ENCODE measurements around the gene TBC1D22A. TPM values are rescaled to one million over a fixed set of nuclear protein-coding genes. Genes with fewer than 3 reads are reported as not detected.

TBC1D22A gene
- polyA plus RNA-seq, 4 donors, result 17.7 to 26.4 (median 21.0) TPM

DNA sequence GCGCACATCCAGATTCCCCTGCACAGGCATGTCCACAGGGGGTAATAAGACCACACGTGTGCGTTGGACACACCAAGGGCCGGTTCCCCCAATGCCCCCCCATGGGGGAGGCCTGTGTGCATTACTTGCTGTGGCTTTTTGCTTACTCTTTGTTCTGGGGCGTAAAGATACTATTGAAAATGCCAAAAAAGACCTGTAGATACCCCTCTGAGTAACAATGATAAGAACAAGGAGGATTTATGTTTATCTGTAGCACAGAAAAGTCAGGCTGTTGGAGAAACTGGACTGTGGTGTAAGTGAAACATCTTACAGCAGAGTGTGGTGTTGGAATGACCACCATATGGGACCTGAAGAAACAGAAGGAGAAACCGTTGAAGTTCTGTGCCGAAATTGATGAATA, 103.2 kb downstream of the TBC1D22A start:
- peaks cover 0 to 4% of the 10 kb centered on the region in 2 donors for H3K9me3 ChIP-seq (ENCODE audit: control insufficient read depth in 2 of 2, insufficient read depth in 1 of 2, low read depth in 1 of 2, low read length in 1 of 2)
- no peak overlapping the region for H3K27ac ChIP-seq (ENCODE audit: low read depth in 1 of 3, low read length in 2 of 3)
- 95 to 98% (median 95%) methylated on average over 7 of the region's 7 CpGs for WGBS, 3 donors
- no peak for FAIRE-seq
- no peak for DNase-seq
- H3K36me3 ChIP-seq (ENCODE audit: control insufficient read depth in 3 of 3, insufficient read depth in 2 of 3, low read depth in 1 of 3, low read length in 3 of 3), result peaks cover 0 to 7% (median under 1%) of the 10 kb centered on the region in 3 donors
- peaks cover 0 to 12% (median 0%) of the 10 kb centered on the region in 3 donors for H3K4me1 ChIP-seq (ENCODE audit: control insufficient read depth in 3 of 3, insufficient read depth in 2 of 3, low read depth in 1 of 3, low read length in 2 of 3)
- no peak overlapping the region for H3K4me3 ChIP-seq (ENCODE audit: low read depth in 1 of 3, low read length in 3 of 3)
- H3K27me3 ChIP-seq (ENCODE audit: control insufficient read depth in 3 of 3, insufficient read depth in 3 of 3, low read length in 3 of 3), result no peaks in the 10 kb centered on the region

DNA sequence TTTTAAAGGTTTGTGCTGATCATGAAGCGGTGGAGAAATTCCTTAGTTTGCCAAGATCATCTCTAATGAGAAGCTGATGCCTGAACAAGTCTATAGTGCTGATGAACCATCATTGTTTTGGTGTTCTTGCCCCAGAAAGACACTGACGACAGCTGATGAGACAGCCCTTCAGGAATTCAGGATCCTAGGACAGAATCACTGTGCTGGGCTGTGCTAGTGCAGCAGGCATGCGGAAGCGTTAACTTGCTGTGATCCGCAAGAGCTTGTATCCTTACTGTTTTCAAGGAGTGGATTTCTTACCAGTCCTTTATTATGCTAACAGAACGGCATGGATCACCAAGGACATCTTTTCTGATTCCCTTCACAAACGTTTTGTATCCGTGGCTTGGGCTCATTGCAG, 104.1 kb downstream of the TBC1D22A start:
- FAIRE-seq, result no peak
- 89 to 97% (median 96%) methylated on average over 8 of the region's 8 CpGs for WGBS, 3 donors
- Histone ChIP-seq H3K9me3 (ENCODE audit: control insufficient read depth in 2 of 2, insufficient read depth in 1 of 2, low read depth in 1 of 2, low read length in 1 of 2) (peaks cover 0 to 3% of the 10 kb centered on the region in 2 donors), H3K4me3 (ENCODE audit: low read depth in 1 of 3, low read length in 3 of 3) (no peak overlapping the region), H3K36me3 (ENCODE audit: control insufficient read depth in 3 of 3, insufficient read depth in 2 of 3, low read depth in 1 of 3, low read length in 3 of 3) (peaks cover 0 to 4% (median 2%) of the 10 kb centered on the region in 3 donors), H3K27me3 (ENCODE audit: control insufficient read depth in 3 of 3, insufficient read depth in 3 of 3, low read length in 3 of 3) (no peaks in the 10 kb centered on the region), H3K27ac (ENCODE audit: low read depth in 1 of 3, low read length in 2 of 3) (no peak overlapping the region), H3K4me1 (ENCODE audit: control insufficient read depth in 3 of 3, insufficient read depth in 2 of 3, low read depth in 1 of 3, low read length in 2 of 3) (peaks cover 0 to 12% (median 0%) of the 10 kb centered on the region in 3 donors)
- DNase-seq, result no peak

DNA sequence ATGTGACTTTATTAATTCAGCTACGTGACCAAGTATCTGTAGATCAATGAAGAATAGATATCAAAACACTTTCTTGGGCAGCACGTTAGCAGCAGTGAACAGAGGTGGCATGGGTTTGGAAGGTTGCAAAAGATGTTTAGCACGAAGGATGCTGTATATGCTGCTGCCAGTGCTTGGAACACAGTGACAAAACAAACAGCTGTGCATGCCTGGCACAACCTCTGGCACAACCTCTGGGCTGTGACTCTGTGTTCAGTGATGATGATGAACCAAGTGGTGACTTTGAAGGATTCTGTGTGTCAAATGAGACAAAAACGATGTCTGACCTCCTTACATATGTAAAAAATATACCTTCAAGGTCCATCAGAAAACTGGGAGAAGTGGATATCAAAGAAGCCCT, 104.7 kb downstream of the TBC1D22A start:
- H3K4me1 ChIP-seq (ENCODE audit: control insufficient read depth in 3 of 3, insufficient read depth in 2 of 3, low read depth in 1 of 3, low read length in 2 of 3), result peaks cover 0 to 12% (median 0%) of the 10 kb centered on the region in 3 donors

DNA sequence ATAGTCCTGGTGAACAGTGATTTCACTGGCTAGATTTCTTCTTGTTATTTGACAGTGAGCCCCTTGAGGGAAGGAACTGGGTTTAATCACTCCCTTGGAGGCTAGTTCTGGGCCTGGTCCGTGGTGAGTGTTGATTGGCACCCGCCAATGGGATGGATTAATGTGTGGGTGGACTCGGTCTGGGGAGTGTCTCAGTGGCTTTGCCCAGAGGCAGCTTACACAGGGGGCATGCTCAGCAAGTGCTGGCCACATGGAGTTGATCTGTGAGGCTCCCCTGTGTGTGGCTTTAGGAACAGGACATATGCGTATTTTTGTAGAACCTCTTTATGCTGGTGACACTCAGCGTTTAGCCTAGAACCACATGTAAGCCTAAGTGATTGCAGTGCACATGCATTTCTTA, 106.9 kb downstream of the TBC1D22A start:
- Histone ChIP-seq H3K4me1 (ENCODE audit: control insufficient read depth in 3 of 3, insufficient read depth in 2 of 3, low read depth in 1 of 3, low read length in 2 of 3) (peaks cover 0 to 4% (median 0%) of the 10 kb centered on the region in 3 donors), H3K36me3 (ENCODE audit: control insufficient read depth in 3 of 3, insufficient read depth in 2 of 3, low read depth in 1 of 3, low read length in 3 of 3) (peaks cover 0 to 4% (median 2%) of the 10 kb centered on the region in 3 donors), H3K27ac (ENCODE audit: low read depth in 1 of 3, low read length in 2 of 3) (no peak overlapping the region), H3K4me3 (ENCODE audit: low read depth in 1 of 3, low read length in 3 of 3) (no peak overlapping the region), H3K9me3 (ENCODE audit: control insufficient read depth in 2 of 2, insufficient read depth in 1 of 2, low read depth in 1 of 2, low read length in 1 of 2) (peaks cover 0 to 9% of the 10 kb centered on the region in 2 donors), H3K27me3 (ENCODE audit: control insufficient read depth in 3 of 3, insufficient read depth in 3 of 3, low read length in 3 of 3) (no peaks in the 10 kb centered on the region)
- DNase-seq (no peak), FAIRE-seq (no peak)
- 88 to 93% (median 92%) methylated on average over 5 of the region's 5 CpGs for WGBS, 3 donors

More for the DNA sequence above, 104.7 kb downstream of the TBC1D22A start:
- FAIRE-seq (no peak), DNase-seq (no peak)
- 91 to 97% (median 93%) methylated on average over 4 of the region's 4 CpGs for WGBS, 3 donors
- no peak overlapping the region for H3K27ac ChIP-seq (ENCODE audit: low read depth in 1 of 3, low read length in 2 of 3)
- peaks cover 0 to 3% of the 10 kb centered on the region in 2 donors for H3K9me3 ChIP-seq (ENCODE audit: control insufficient read depth in 2 of 2, insufficient read depth in 1 of 2, low read depth in 1 of 2, low read length in 1 of 2)
- no peak overlapping the region for H3K4me3 ChIP-seq (ENCODE audit: low read depth in 1 of 3, low read length in 3 of 3)
- no peaks in the 10 kb centered on the region for H3K27me3 ChIP-seq (ENCODE audit: control insufficient read depth in 3 of 3, insufficient read depth in 3 of 3, low read length in 3 of 3)
- H3K36me3 ChIP-seq (ENCODE audit: control insufficient read depth in 3 of 3, insufficient read depth in 2 of 3, low read depth in 1 of 3, low read length in 3 of 3), result peaks cover 0 to 4% (median 2%) of the 10 kb centered on the region in 3 donors

DNA sequence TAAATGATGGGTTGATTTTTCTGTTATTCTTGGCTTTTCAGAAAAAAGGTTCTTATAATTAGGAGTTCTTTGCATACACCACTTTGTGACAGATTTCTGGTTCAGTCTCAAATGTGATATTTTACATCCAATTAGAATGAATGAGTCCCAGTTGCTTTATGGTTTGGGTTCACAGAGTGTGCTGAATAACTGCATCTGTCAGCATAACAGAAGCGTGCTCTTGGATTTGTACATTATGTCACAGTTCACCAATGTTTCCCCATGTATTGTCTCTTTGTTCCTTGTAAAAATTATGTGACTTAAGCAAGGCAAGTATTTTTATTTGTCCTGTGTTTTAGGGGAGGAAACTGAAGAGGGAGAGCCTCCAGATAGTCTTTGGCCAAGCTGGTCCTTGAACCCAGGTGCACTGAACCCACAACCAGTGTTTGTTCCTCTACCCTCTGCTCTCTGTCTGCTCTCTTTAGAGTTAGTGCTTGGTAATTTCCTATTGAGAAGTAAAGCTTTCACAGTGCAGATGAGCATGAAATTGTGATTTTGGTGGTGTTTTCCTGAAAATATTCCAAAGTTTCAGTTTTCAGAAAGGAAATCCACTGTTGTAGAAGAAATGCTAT, 107.5 kb downstream of the TBC1D22A start:
- 89 to 93% (median 90%) methylated on average over 1 of the region's 1 CpG for WGBS, 3 donors
- FAIRE-seq, result no peak

DNA sequence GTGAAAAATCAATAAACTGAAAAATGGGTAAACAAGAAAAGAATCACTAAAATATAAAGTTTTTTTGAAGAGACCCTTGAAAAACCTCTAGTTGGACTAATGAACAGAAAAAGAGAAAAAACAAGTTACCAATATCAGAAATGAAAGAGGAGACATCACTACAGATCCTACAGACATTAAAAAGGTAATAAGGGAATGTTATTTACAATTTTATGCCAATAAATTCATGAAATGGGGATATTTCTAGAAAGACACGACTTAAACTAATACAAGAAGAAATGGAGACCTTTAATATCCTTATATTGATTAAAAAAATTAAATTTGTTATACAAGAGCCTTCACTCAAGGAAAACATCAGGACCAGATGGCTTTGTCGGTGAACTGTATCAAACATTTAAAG, 109.4 kb downstream of the TBC1D22A start:
- H3K9me3 ChIP-seq (ENCODE audit: control insufficient read depth in 2 of 2, insufficient read depth in 1 of 2, low read depth in 1 of 2, low read length in 1 of 2), result peaks cover 0 to 6% of the 10 kb centered on the region in 2 donors
- H3K27me3 ChIP-seq (ENCODE audit: control insufficient read depth in 3 of 3, insufficient read depth in 3 of 3, low read length in 3 of 3), result no peaks in the 10 kb centered on the region
- FAIRE-seq (no peak), DNase-seq (no peak)
- no peak overlapping the region for H3K4me3 ChIP-seq (ENCODE audit: low read depth in 1 of 3, low read length in 3 of 3)
- H3K27ac ChIP-seq (ENCODE audit: low read depth in 1 of 3, low read length in 2 of 3), result no peak overlapping the region
- peaks cover 0 to 2% (median 0%) of the 10 kb centered on the region in 3 donors for H3K36me3 ChIP-seq (ENCODE audit: control insufficient read depth in 3 of 3, insufficient read depth in 2 of 3, low read depth in 1 of 3, low read length in 3 of 3)
- 93 to 99% (median 97%) methylated on average over 2 of the region's 2 CpGs for WGBS, 3 donors
- H3K4me1 ChIP-seq (ENCODE audit: control insufficient read depth in 3 of 3, insufficient read depth in 2 of 3, low read depth in 1 of 3, low read length in 2 of 3), result no peaks in the 10 kb centered on the region

More for the DNA sequence above, 107.5 kb downstream of the TBC1D22A start:
- Histone ChIP-seq H3K9me3 (ENCODE audit: control insufficient read depth in 2 of 2, insufficient read depth in 1 of 2, low read depth in 1 of 2, low read length in 1 of 2) (peaks cover 0 to 9% of the 10 kb centered on the region in 2 donors), H3K4me1 (ENCODE audit: control insufficient read depth in 3 of 3, insufficient read depth in 2 of 3, low read depth in 1 of 3, low read length in 2 of 3) (no peaks in the 10 kb centered on the region), H3K4me3 (ENCODE audit: low read depth in 1 of 3, low read length in 3 of 3) (no peak overlapping the region), H3K36me3 (ENCODE audit: control insufficient read depth in 3 of 3, insufficient read depth in 2 of 3, low read depth in 1 of 3, low read length in 3 of 3) (peaks cover 0 to 2% (median 1%) of the 10 kb centered on the region in 3 donors), H3K27me3 (ENCODE audit: control insufficient read depth in 3 of 3, insufficient read depth in 3 of 3, low read length in 3 of 3) (no peaks in the 10 kb centered on the region), H3K27ac (ENCODE audit: low read depth in 1 of 3, low read length in 2 of 3) (no peak overlapping the region)
- no peak for DNase-seq

DNA sequence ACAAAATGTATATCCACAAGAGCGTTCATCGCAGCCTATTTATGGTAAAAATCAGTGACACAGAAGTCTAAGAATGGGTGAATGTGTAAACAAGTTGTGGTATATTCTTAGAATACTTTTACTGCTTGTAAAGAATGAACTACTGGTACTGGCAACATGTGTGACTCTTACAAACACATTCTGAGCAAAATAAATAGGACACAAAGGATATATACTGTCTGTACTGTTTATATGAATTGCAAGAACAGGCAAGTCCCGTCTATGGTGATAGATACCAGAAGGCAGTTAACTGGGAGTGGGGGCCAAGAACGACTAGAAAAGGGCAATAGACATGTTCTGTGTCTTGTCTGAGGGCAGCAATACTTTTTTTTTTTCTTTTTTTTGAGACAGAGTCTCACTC, 112.6 kb downstream of the TBC1D22A start:
- peaks cover 0 to 2% (median 2%) of the 10 kb centered on the region in 3 donors for H3K36me3 ChIP-seq (ENCODE audit: control insufficient read depth in 3 of 3, insufficient read depth in 2 of 3, low read depth in 1 of 3, low read length in 3 of 3)
- FAIRE-seq, result no peak

DNA sequence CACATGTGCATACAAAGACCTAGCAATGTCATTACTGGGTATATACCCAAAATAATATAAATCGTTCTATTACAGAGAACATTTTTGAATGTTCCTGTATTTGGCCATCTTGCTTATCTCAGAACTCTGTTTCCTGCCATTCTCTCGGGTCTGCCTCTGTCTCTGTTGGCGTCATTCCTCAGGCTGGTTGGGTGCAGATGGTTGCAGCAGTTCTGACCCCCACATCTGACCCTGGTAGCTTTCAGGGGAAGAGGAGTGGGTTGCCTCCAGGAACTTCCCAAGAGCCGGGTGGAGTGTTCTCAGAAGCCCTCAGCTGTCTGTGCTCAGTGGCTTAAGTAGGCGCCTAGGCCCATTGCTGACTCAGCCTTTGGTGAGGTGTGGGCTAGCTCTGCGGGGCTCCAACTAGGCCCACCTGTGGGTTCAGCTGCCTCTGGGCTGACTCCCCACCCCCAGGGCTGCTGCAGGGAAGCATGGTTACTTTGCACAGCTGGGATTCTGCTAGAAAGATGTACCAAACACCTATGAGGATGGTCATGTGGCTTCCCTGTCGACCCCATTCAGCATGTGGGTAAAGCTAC, 114.0 kb downstream of the TBC1D22A start:
- no peak overlapping the region for H3K27ac ChIP-seq (ENCODE audit: low read depth in 1 of 3, low read length in 2 of 3)
- H3K36me3 ChIP-seq (ENCODE audit: control insufficient read depth in 3 of 3, insufficient read depth in 2 of 3, low read depth in 1 of 3, low read length in 3 of 3), result peaks cover 0 to 9% (median 0%) of the 10 kb centered on the region in 3 donors
- peaks cover 0 to 6% of the 10 kb centered on the region in 2 donors for H3K9me3 ChIP-seq (ENCODE audit: control insufficient read depth in 2 of 2, insufficient read depth in 1 of 2, low read depth in 1 of 2, low read length in 1 of 2)
- no peaks in the 10 kb centered on the region for H3K4me1 ChIP-seq (ENCODE audit: control insufficient read depth in 3 of 3, insufficient read depth in 2 of 3, low read depth in 1 of 3, low read length in 2 of 3)
- FAIRE-seq, result no peak
- no peak for DNase-seq
- 87 to 97% (median 90%) methylated on average over 7 of the region's 7 CpGs for WGBS, 3 donors
- H3K27me3 ChIP-seq (ENCODE audit: control insufficient read depth in 3 of 3, insufficient read depth in 3 of 3, low read length in 3 of 3), result no peaks in the 10 kb centered on the region
- no peak overlapping the region for H3K4me3 ChIP-seq (ENCODE audit: low read depth in 1 of 3, low read length in 3 of 3)

More for the DNA sequence above, 112.6 kb downstream of the TBC1D22A start:
- H3K4me3 ChIP-seq (ENCODE audit: low read depth in 1 of 3, low read length in 3 of 3), result no peak overlapping the region
- no peak for DNase-seq
- no peak overlapping the region for H3K27ac ChIP-seq (ENCODE audit: low read depth in 1 of 3, low read length in 2 of 3)
- H3K9me3 ChIP-seq (ENCODE audit: control insufficient read depth in 2 of 2, insufficient read depth in 1 of 2, low read depth in 1 of 2, low read length in 1 of 2), result peaks cover 0 to 6% of the 10 kb centered on the region in 2 donors
- no peaks in the 10 kb centered on the region for H3K4me1 ChIP-seq (ENCODE audit: control insufficient read depth in 3 of 3, insufficient read depth in 2 of 3, low read depth in 1 of 3, low read length in 2 of 3)
- H3K27me3 ChIP-seq (ENCODE audit: control insufficient read depth in 3 of 3, insufficient read depth in 3 of 3, low read length in 3 of 3), result no peaks in the 10 kb centered on the region
- 77 to 85% (median 81%) methylated on average over 4 of the region's 4 CpGs for WGBS, 3 donors
